Activated CD4-positive, alpha-beta memory T cell treated with anti-CD3 and anti-CD28 coated beads, Interleukin-2, amount 10 ng/mL, durations not matched to agents 7 days and 5 days (primary cell): ENCODE results near the gene USP15. TPM values are rescaled to one million over a fixed set of nuclear protein-coding genes. Genes with fewer than 3 reads are reported as not detected.

Experiments used
- total RNA-seq, 2 experiments: library from RNA; stranded (reverse); gene quantifications; one replicate each; pipeline ENCODE4 v1.2.3, GENCODE V29; 2021

The USP15 gene
- total RNA-seq, 2 experiments from 2014 or later: 134 to 161 TPM

Other genes with a start within 250 kb of the USP15 start
- 10 to 100 TPM; 42.0 to 45.0 TPM for gene MON2, start 206.4 kb downstream of the USP15 start, total RNA-seq